ENCODE data around the gene TYMS. TPM values are rescaled to one million over a fixed set of nuclear protein-coding genes. Genes with fewer than 3 reads are reported as not detected.

Gene TYMS
- total RNA-seq, 3 donors from 2014 or later, result 7.2 to 42.1 (median 16.3) TPM

DNA sequence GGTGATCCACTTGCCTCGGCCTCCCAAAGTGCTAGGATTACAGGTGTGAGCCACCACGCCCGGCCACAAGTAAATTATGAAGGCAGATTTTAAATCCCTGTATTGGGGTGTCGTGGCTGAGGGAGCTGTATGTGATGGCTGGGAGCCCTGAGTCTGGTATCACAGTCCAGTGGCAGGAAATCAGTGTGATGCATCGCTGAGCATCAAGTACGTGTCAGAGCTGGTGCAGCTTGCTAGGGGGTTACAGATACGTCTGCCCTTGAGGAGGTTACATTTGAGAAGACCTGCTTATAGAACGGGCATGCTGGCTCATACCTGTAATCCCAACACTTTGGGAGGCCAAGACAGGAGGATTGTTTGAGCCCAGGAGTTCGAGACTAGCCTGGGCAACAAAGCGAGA is 50.6 kb downstream of the TYMS start:
- H3K36me3 ChIP-seq (ENCODE audit: low read depth), result no peaks in the 10 kb centered on the region
- H3K9me3 ChIP-seq, result peaks cover 2% of the 10 kb centered on the region
- TF ChIP-seq, protein P1, sequence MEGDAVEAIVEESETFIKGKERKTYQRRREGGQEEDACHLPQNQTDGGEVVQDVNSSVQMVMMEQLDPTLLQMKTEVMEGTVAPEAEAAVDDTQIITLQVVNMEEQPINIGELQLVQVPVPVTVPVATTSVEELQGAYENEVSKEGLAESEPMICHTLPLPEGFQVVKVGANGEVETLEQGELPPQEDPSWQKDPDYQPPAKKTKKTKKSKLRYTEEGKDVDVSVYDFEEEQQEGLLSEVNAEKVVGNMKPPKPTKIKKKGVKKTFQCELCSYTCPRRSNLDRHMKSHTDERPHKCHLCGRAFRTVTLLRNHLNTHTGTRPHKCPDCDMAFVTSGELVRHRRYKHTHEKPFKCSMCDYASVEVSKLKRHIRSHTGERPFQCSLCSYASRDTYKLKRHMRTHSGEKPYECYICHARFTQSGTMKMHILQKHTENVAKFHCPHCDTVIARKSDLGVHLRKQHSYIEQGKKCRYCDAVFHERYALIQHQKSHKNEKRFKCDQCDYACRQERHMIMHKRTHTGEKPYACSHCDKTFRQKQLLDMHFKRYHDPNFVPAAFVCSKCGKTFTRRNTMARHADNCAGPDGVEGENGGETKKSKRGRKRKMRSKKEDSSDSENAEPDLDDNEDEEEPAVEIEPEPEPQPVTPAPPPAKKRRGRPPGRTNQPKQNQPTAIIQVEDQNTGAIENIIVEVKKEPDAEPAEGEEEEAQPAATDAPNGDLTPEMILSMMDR (IDR thresholded peaks at IDR 0.05), result no peak
- ATAC-seq (no peak), DNase-seq (no peak)
- intact Hi-C loops (cut with DNase I, micrococcal nuclease), result no loop called here
- peaks cover 3% of the 10 kb centered on the region for H3K4me1 ChIP-seq (ENCODE audit: low read depth)
- H3K4me3 ChIP-seq, result no peak overlapping the region

DNA sequence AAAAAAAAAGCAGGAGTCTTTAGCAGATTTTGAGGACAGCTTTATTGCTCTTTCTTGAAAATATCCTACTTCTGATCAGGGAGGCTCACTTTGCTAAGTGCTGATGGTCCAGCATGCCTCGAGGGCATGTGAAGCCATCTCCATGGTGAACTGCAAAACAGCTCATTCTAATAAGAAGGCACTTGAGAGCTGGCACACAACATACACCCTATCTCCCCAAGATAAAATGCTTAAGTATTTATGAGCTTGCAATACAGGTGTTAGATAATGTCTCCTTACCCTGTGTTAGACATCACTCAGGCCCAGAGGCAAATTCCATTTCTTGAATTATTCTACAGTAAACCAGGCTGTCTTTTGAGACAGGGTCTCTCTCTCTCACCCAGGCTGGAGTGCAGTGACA is 52.3 kb downstream of the TYMS start:
- ATAC-seq (no peak), DNase-seq (no peak)
- Histone ChIP-seq H3K9me3 (peaks cover 2% of the 10 kb centered on the region), H3K36me3 (ENCODE audit: low read depth) (no peaks in the 10 kb centered on the region), H3K4me3 (no peak overlapping the region), H3K4me1 (ENCODE audit: low read depth) (peaks cover 3% of the 10 kb centered on the region)
- TF ChIP-seq, protein P1 (IDR thresholded peaks at IDR 0.05), result no peak
- intact Hi-C loops (cut with DNase I, micrococcal nuclease), result no loop called here

DNA sequence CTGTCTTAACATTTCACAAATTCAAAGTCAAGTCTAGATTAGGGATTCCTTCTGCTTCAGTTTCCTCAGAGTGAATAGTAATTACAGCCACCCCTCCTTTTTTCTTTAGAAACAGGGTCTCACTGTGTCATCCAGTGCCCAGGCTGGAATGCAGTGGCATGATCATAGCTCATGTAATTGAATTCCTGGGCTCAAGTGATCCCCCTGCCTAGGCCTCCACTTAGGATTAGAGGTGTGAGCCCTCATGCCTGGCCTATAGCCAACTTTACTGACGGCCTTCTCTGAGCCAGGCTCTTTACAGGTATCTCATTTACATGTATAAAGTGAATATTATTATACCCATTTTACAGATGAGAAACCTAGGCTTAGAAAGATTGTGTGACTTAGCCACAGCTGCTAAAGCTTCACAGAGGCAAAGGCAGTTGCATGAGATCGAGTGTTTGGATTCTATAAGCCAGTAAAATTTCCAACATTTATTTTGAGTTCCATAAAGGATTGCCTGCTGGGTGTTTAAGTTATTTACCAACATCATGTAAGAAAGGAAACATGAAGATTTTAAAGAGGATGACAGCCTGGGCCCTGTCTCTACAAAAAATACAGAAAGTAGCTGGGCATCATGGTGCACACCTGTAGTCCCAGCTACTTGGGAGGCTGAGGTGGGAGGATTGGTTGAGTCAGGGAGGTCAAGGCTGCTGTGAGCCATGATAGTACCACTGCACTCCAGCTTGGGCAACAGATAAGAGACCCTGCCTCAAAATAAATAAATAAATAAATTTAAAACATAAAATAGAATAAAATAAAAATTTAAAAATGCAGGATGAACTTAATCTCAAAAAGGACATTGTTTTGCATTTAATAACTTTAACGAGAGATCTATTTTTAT is 53.2 kb downstream of the TYMS start:
- intact Hi-C loops (cut with DNase I, micrococcal nuclease), result no loop called here
- H3K9me3 ChIP-seq, result peaks cover 2% of the 10 kb centered on the region
- H3K4me3 ChIP-seq, result no peak overlapping the region
- ATAC-seq (no peak), DNase-seq (no peak)
- peaks cover 3% of the 10 kb centered on the region for H3K4me1 ChIP-seq (ENCODE audit: low read depth)
- TF ChIP-seq, protein P1 (IDR thresholded peaks at IDR 0.05), result no peak
- H3K36me3 ChIP-seq (ENCODE audit: low read depth), result no peaks in the 10 kb centered on the region

DNA sequence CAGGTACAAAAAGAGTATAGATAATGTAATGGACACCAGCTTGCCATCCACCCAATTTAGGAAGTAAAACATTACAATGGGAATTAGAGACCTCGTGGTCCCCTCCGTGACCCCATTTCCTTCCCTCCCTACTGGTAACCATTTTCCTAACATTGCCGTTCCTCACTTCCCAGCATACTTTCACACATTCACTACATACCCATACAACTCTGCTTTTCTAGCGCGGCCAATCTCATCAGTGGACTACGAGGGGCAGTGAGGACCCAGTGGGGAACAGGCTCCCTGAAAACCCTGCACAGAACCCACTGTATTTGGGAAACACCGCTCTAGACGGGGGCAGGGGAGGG is 53.8 kb downstream of the TYMS start:
- peak in 1 of 3 donors; percentile 20 for DNase-seq
- peak overlapping the region; percentile 35 for H3K4me3 ChIP-seq

DNA sequence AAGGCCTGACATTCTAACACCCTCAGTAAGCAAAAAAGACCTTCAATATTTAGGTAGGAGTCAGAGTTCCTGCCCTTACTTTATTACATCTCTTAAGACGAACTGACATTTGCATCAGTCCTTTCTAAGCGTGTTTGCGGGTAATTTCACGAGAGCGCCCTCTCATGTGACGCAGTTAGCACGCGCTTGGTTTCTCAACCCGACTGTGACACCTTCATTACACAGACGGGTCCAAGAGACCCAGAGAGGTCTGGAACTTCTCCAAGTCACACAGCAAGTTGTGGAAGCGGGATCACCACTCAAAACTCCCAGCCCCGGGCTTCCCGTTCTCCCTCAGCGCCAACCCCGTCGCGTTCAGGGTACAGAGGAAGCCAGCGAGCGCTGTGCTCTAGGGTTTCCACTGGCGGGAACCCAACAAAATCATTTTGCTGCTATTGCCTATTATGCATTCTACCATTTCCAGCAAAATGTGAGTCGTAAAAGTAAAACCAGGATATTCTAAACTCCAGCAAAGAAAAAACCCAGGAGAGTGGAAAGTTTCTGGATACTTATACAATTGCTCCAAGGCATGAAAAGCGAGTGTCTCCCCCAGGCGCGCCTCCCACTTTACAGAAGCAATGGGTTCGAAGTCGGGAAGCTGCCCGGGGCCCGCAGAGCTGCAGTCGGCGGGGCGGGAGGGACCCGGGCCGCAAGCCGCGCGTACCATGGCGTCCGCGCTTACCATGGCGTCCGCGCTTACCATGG is 54.4 kb downstream of the TYMS start:
- Histone ChIP-seq H3K36me3 (ENCODE audit: low read depth) (no peaks in the 10 kb centered on the region), H3K4me3 (peak overlapping the region; percentile 35), H3K4me1 (ENCODE audit: low read depth) (peaks cover 3% of the 10 kb centered on the region), H3K9me3 (peaks cover 2% of the 10 kb centered on the region)
- ATAC-seq (peak; percentile 67), DNase-seq (peak; percentile 70 to 79 (median 77))
- TF ChIP-seq, protein P1 (IDR thresholded peaks at IDR 0.05), result no peak
- intact Hi-C loops (cut with DNase I, micrococcal nuclease), result no loop called here

More for the DNA sequence above, 53.8 kb downstream of the TYMS start:
- Histone ChIP-seq H3K4me1 (ENCODE audit: low read depth) (peaks cover 3% of the 10 kb centered on the region), H3K9me3 (peaks cover 2% of the 10 kb centered on the region), H3K36me3 (ENCODE audit: low read depth) (no peaks in the 10 kb centered on the region)
- intact Hi-C loops (cut with DNase I, micrococcal nuclease), result no loop called here
- TF ChIP-seq, protein P1 (IDR thresholded peaks at IDR 0.05), result no peak
- ATAC-seq, result no peak
